A549 (cell line): Measurements from ENCODE around the gene TTC39B. TPM values are rescaled to one million over a fixed set of nuclear protein-coding genes. Genes with fewer than 3 reads are reported as not detected.

Experiments used
- ATAC-seq, 2 experiments: fragments of 200-7000 bp in 1 of 2; fragments of >200 bp in 1 of 2; cut with Nextera tagmentation in 1 of 2; cut with Tn5 transposase in 1 of 2; 3 replicates each; pipeline versions ENCODE4 v1.8.0 to v1.9.1; 2018 to 2020; ENCODE audit warnings: mild to moderate bottlenecking in 1 of 2, moderate library complexity in 1 of 2
- CTCF ChIA-PET: fragments of 300-600 bp; sonication (Branson Sonifier 250); formaldehyde crosslinking; extraction: SDS; loops from one replicate; lab custom pipeline; 2021; ENCODE audit warnings: antibody characterized with exemption, inconsistent platforms; lab: Yijun Ruan, JAX
- POLR2A ChIA-PET: fragments of 350-600 bp; formaldehyde crosslinking; extraction: SDS; loops from one replicate; lab custom pipeline; 2021; ENCODE audit warnings: antibody characterized with exemption, inconsistent platforms; lab: Yijun Ruan, JAX
- DNase-seq, 2 experiments: peaks; one replicate each; pipeline versions ENCODE4 v3.0.0 to v3.0.0-alpha.2; 2011 to 2016; ENCODE audit warnings: low read depth in 1 of 2, low spot score in 1 of 2
- FAIRE-seq: peaks from 2 replicates; lab custom pipeline; 2011; peaks lifted over from hg19 to GRCh38; lab: Jason Lieb, UNC
- H3K27ac ChIP-seq, 2 experiments: fragments of >200 bp; sonication (Bioruptor Twin); formaldehyde crosslinking; 3 replicates each; pipeline ENCODE4 v1.5.1; 2016 to 2017
- H3K4me1 ChIP-seq: fragments of >200 bp; sonication (Bioruptor Twin); formaldehyde crosslinking; 3 replicates; pipeline ENCODE4 v1.6.1; 2016
- H3K4me2 ChIP-seq: fragments of >200 bp; sonication (Bioruptor Twin); formaldehyde crosslinking; 3 replicates; pipeline ENCODE4 v1.6.1; 2016
- H3K4me3 ChIP-seq: fragments of >200 bp; sonication (Bioruptor Twin); formaldehyde crosslinking; 3 replicates; pipeline ENCODE4 v1.5.1; 2016
- H3K9me3 ChIP-seq: fragments of >200 bp; sonication (Bioruptor Twin); formaldehyde crosslinking; 3 replicates; pipeline ENCODE4 v1.6.1; 2016
- CBX2 ChIP-seq: fragments of 200-600 bp; sonication (generic); IDR thresholded peaks from 2 replicates; pipeline ENCODE4 v1.6.1; 2016; ENCODE audit warnings: low read depth, mild to moderate bottlenecking, borderline replicate concordance
- CTCF ChIP-seq: fragments of >200 bp; sonication (Bioruptor Twin); formaldehyde crosslinking; IDR thresholded peaks from 3 replicates; pipeline ENCODE4 v1.5.1; 2016
- EHMT2 ChIP-seq: fragments of 200-600 bp; sonication (generic); IDR thresholded peaks from 2 replicates; pipeline ENCODE4 v1.6.1; 2016; ENCODE audit warnings: antibody characterized with exemption, low read depth, mild to moderate bottlenecking, moderate library complexity
- ESRRA ChIP-seq: fragments of 150-350 bp; IDR thresholded peaks from 2 replicates; pipeline ENCODE4 v1.6.1; 2014; ENCODE audit warnings: mild to moderate bottlenecking, low read length, borderline replicate concordance
- FOSB ChIP-seq: fragments of 250-450 bp; sonication (Bioruptor Pico); IDR thresholded peaks from 2 replicates; pipeline ENCODE4 v1.5.0; 2020; ENCODE audit warnings: mild to moderate bottlenecking, moderate library complexity
- FOSL2 ChIP-seq, 2 experiments: fragments of 450-650 bp in 1 of 2; fragments of >200 bp in 1 of 2; sonication (Bioruptor Twin) in 1 of 2; formaldehyde crosslinking; IDR thresholded peaks; 2 replicates each; pipeline versions ENCODE4 v1.5.0 to v1.6.1; 2016 to 2020; ENCODE audit warnings: mild to moderate bottlenecking in 1 of 2, moderate library complexity in 1 of 2
- FOXS1 ChIP-seq: fragments of 250-450 bp; sonication (Bioruptor Pico); IDR thresholded peaks from 2 replicates; pipeline ENCODE4 v1.5.0; 2020; ENCODE audit warnings: mild to moderate bottlenecking, moderate library complexity
- HDAC2 ChIP-seq: fragments of 200-600 bp; sonication (generic); IDR thresholded peaks from 2 replicates; pipeline ENCODE4 v1.6.1; 2016
- HEYL ChIP-seq: fragments of 250-450 bp; sonication (Bioruptor Pico); IDR thresholded peaks from 2 replicates; pipeline ENCODE4 v1.8.0; 2021; ENCODE audit warnings: mild to moderate bottlenecking, moderate library complexity
- HOXA7 ChIP-seq: fragments of 250-450 bp; sonication (Bioruptor Pico); IDR thresholded peaks from 2 replicates; pipeline ENCODE4 v1.5.0; 2020; ENCODE audit warnings: mild to moderate bottlenecking, moderate library complexity
- KDM5A ChIP-seq: fragments of 200-600 bp; sonication (generic); IDR thresholded peaks from 2 replicates; pipeline ENCODE4 v1.6.1; 2016; ENCODE audit warnings: antibody characterized with exemption, mild to moderate bottlenecking
- MAZ ChIP-seq: fragments of 150-350 bp; IDR thresholded peaks from 2 replicates; pipeline ENCODE4 v1.6.1; 2014; ENCODE audit warnings: antibody characterized with exemption, low read depth, low read length, borderline replicate concordance
- MYC ChIP-seq: IDR thresholded peaks from 2 replicates; pipeline ENCODE4 v1.6.1; 2012; ENCODE audit warnings: mild to moderate bottlenecking, inconsistent platforms, low read length, improper control_type of control experiment, borderline replicate concordance
- PBX3 ChIP-seq: IDR thresholded peaks from 2 replicates; pipeline ENCODE4 v1.6.1; 2012
- PHF8 ChIP-seq: fragments of 200-600 bp; sonication (generic); IDR thresholded peaks from 2 replicates; pipeline ENCODE4 v1.6.1; 2016; ENCODE audit warnings: low read depth, mild to moderate bottlenecking, antibody characterized with exemption, moderate library complexity, borderline replicate concordance
- RAD21 ChIP-seq, 2 experiments: fragments of >200 bp in 1 of 2; sonication (Bioruptor Twin) in 1 of 2; formaldehyde crosslinking in 1 of 2; IDR thresholded peaks in 1 of 2; conservative IDR thresholded peaks in 1 of 2; 2 replicates in 1 of 2; 3 replicates in 1 of 2; pipeline ENCODE4 v1.6.1; 2012 to 2018; ENCODE audit warnings: inconsistent platforms in 1 of 2
- RCOR1 ChIP-seq: fragments of 150-350 bp; IDR thresholded peaks from 2 replicates; pipeline ENCODE4 v1.6.1; 2014; ENCODE audit warnings: antibody characterized with exemption, low read length, low read depth
- RNF2 ChIP-seq: fragments of 200-600 bp; sonication (generic); IDR thresholded peaks from 2 replicates; pipeline ENCODE4 v1.6.1; 2016; ENCODE audit warnings: low read depth, mild to moderate bottlenecking, antibody characterized with exemption, moderate library complexity, borderline replicate concordance
- SREBF2 ChIP-seq: fragments of 450-650 bp; IDR thresholded peaks from 2 replicates; pipeline ENCODE4 v1.6.1; 2014; ENCODE audit warnings: mild to moderate bottlenecking, moderate library complexity
- ZC3H11A ChIP-seq: fragments of 450-650 bp; IDR thresholded peaks from 2 replicates; pipeline ENCODE4 v1.6.1; 2014; ENCODE audit warnings: antibody characterized with exemption, mild to moderate bottlenecking
- ZSCAN20 ChIP-seq: fragments of 250-450 bp; sonication (Bioruptor Pico); IDR thresholded peaks from 2 replicates; pipeline ENCODE4 v1.8.0; 2022; ENCODE audit warnings: mild to moderate bottlenecking, moderate library complexity
- WGBS: methylation state at CpG from one replicate; pipeline ENCODE4 v1.1.6; 2017; ENCODE audit errors: missing lambda C conversion rate; 5-methylcytosine and 5-hydroxymethylcytosine counted together
- polyA plus RNA-seq, 4 experiments: library from polyadenylated mRNA; depleted of rRNA in 3 of 4; stranded (reverse); fragments of >200 nt; fragmentation: RNase III in 1 of 4; extraction: RNeasy Plus Mini Kit Qiagen cat#74134 plus additional on column Dnase treatment in 1 of 4; gene quantifications; 2 replicates in 3 of 4; 3 replicates in 1 of 4; pipeline ENCODE4 v1.2.3, GENCODE V29; 2011 to 2017

TTC39B gene
- polyA plus RNA-seq, 2 of the 4 experiments (the other 2 are of a cell fraction) = 0.94 to 4.4 TPM

GRCh38 chr9:15253197-15253596, 53.8 kb downstream of the TTC39B start:
- ATAC-seq (no peak), FAIRE-seq (no peak), DNase-seq (no peak)
- H3K9me3 ChIP-seq = no peaks in the 10 kb centered on the region
- WGBS = 42% methylated on average over 1 of the region's 1 CpG
- TF ChIP-seq SREBF2 (no peak), CTCF (no peak), RNF2 (no peak), ZC3H11A (no peak), FOSB (no peak), KDM5A (no peak), ESRRA (no peak), PBX3 (no peak), HDAC2 (no peak), FOSL2 (IDR thresholded peaks at IDR 0.05) (no peak), FOSL2 (CRISPR knock-in tag; IDR thresholded peaks at IDR 0.05) (no peak), ZSCAN20 (CRISPR knock-in tag) (no peak), RAD21 (conservative IDR thresholded peaks at IDR 0.05 in 1 of 2, IDR thresholded peaks at IDR 0.05 in 1 of 2) (no peak), HEYL (CRISPR knock-in tag) (no peak), MAZ (no peak)
- no peaks in the 10 kb centered on the region for H3K4me1 ChIP-seq
- H3K4me2 ChIP-seq = no peak overlapping the region
- ChIA-PET POLR2A (no interaction called here), CTCF (no interaction called here)
- H3K4me3 ChIP-seq = no peak overlapping the region
- H3K27ac ChIP-seq = no peak overlapping the region

GRCh38 chr9:15249981-15250380, 57.0 kb downstream of the TTC39B start:
- POLR2A ChIA-PET = no interaction called here
- FAIRE-seq (no peak), ATAC-seq (no peak), DNase-seq (no peak)
- Histone ChIP-seq H3K4me1 (no peaks in the 10 kb centered on the region), H3K4me2 (no peak overlapping the region), H3K9me3 (no peaks in the 10 kb centered on the region), H3K4me3 (no peak overlapping the region), H3K27ac (no peak overlapping the region)
- no peak for TF ChIP-seq PHF8
- CTCF ChIA-PET = no interaction called here
- 78% methylated on average over 3 of the region's 3 CpGs for WGBS

- H3K27ac ChIP-seq = no peak overlapping the region
- DNase-seq (no peak), FAIRE-seq (no peak), ATAC-seq (no peak)
- H3K4me3 ChIP-seq = no peak overlapping the region
- H3K9me3 ChIP-seq = no peaks in the 10 kb centered on the region
- ChIA-PET POLR2A (no interaction called here), CTCF (no interaction called here)
- TF ChIP-seq RCOR1 = no peak
- TF ChIP-seq FOXS1 (CRISPR knock-in tag) = no peak
- no peak for TF ChIP-seq SREBF2
- no peak for TF ChIP-seq HOXA7
- no peak for TF ChIP-seq MYC
- TF ChIP-seq CBX2 = no peak
- TF ChIP-seq ZSCAN20 (CRISPR knock-in tag) = no peak
- TF ChIP-seq EHMT2 = no peak
- H3K4me1 ChIP-seq = no peaks in the 10 kb centered on the region
- no peak overlapping the region for H3K4me2 ChIP-seq
- WGBS = 59% methylated on average over 7 of the region's 7 CpGs
Measured at GRCh38 chr9:15249042-15249818, 57.8 kb downstream of the TTC39B start.
